CD4-positive, alpha-beta T cell treated with Interleukin-10 for 1 hour (primary cell): ENCODE data around the gene SLC22A12.

Source experiments
- DNase-seq: peaks from one replicate; pipeline ENCODE4 v3.0.0-alpha.2; 2020

SLC22A12 gene

DNA sequence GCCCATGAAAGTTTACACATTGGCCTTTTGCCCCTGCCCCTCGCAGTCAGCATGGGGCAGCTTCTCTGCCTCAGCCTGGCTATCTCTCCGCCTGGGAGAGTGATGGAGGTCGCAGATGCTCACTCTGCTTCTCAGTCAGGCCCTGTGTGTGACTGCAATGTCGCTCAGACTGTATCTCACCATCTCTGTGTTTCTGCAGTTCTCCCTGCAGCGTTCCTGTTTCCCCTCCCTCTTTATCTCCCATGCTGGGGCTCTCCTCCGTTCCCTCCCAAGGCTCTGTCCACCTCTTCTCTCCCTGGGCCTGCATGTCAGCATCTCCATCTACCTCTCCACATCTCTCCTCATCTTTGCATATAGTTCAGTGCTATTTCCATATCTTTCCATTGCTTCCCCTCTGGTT, 38.1 kb downstream of the SLC22A12 start:
- DNase-seq, result no peak

GRCh38 chr11:64629796-64630562, 39.0 kb downstream of the SLC22A12 start:
- DNase-seq, result no peak

- DNase-seq, result no peak
These were observed 40.7 kb downstream of the SLC22A12 start for GRCh38 chr11:64631675-64632074.

- no peak for DNase-seq
These were observed 41.2 kb downstream of the SLC22A12 start for GRCh38 chr11:64632237-64632636.

DNA sequence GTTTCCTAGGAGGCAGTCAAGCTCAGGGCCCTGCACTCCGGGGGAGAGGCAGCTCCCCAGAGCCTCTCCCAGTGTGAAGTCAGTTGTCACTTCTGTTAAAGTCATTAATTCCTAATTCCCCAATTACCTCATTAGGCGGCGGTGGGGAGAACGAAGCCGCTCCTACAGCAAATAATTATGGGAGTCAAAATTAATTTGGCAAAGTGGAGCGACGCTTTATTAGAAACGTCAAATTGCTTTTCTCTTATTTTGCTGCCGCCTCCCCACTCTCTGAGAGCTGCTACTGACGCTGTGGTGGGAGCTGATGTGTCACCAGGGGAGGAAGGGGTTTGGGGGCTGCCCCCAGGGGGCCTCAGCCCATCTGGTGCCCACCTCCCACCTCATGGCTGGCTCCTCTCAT, 41.6 kb downstream of the SLC22A12 start:
- no peak for DNase-seq

- DNase-seq, result no peak
These were observed 42.6 kb downstream of the SLC22A12 start for GRCh38 chr11:64633555-64634159.

- no peak for DNase-seq
These were observed 46.5 kb downstream of the SLC22A12 start for GRCh38 chr11:64637334-64638017.

DNA sequence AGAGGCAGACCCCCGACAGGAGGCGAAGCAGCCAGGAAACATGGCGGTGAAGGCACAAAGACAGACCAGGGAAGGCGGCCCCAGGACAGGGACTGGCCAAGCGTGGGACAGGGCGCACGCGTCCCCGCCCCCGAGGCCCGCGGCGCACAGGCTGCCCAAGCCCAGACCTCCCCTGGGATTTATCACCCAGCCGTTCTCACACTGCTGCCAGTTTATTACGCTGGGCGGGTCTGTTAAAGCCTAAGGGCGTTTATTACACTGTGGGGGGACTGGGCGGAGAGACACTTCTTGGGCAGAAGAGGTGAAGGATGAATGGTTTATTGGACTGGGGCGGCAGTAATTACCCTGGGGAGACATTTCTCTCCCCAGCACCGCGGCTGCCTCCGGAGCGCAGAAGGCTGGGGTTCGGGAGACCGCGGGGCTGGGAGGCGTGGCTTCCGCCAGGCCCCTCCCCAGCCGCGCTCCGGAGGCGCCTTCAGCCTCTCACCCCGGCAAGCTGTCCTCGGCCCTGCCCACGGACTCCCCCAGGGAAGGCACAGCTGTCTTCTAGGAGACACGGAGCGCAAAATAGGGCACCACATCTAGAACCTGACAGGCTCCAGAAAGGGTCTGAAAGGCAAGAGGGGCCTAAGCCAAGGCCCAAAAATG, 47.1 kb downstream of the SLC22A12 start:
- DNase-seq, result no peak

DNA sequence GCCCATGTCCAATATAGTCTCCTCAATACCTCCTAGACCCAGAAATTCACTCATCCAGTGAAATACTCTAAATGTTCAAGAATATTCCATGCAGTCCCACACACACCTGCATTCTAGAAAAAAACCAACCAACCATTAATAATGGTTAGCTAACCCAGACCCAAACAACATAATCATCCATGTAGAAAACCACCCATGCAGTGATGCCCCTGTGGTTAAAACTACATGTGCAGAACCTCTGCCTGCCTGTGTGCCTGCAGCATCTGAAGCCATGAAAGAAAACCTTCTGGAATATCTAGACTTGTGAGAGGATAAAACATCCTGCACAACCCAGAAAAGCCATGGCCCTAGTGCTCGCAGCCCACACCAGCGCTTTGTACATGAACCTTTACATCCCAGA, 47.8 kb downstream of the SLC22A12 start:
- DNase-seq, result no peak

DNA sequence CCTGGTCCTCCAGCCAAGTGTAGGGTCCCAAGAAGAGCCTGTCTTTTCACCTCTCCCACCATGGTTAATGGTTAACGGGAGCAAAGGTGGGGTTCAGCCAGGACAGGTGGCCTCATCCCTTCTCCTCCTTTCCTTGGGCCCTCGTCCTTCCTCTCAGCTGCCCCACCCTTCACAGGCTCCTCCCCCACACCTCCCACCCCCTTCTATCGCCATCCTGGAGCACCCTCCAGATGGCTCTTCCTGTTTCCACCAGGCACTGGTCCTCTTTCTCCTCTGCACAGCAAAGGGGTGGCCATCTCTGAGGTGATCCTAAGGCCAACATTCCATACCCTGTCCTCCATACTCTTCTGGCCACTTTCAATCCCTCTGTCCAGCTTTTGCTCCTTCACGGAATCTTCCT, 48.9 kb downstream of the SLC22A12 start:
- no peak for DNase-seq

- no peak for DNase-seq
These were observed 50.8 kb downstream of the SLC22A12 start for GRCh38 chr11:64641596-64642417.

DNA sequence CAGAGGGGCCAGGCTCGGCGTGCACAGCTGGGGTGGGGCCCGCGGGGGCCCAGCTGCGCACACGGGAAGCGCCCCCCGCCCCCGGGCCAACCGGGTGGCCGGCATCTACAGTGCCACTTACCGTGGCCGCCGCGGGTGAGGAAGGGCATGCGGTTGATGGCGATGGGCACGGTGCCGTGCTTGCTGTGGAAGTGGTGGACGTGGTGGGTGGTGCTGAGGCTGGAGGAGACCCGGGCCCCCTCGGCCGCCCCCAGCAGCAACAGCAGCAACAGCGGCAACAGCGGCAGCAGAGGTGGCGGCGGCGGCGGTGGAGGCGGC, 51.4 kb downstream of the SLC22A12 start:
- no peak for DNase-seq

DNA sequence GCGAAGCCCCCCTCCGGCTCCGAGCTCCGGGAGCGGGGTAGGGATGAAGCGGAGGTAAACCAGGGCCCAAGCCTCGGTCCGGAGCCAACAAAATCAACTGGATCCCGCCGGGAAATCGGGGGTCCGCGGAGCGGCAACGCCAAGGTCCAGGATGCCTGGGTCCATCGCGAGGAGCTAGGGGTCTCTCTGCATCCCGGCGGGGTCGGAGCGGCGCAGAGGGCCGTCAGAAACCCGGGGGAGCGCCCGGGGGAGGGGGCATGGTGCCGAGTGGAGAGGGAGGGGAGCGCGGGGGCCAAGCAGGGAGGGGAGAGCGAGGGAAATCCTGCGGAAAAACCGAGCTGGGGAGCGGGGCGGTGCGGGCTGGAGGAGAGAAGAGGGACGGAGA, 51.8 kb downstream of the SLC22A12 start:
- DNase-seq, result no peak

- DNase-seq, result no peak
These were observed 52.3 kb downstream of the SLC22A12 start for GRCh38 chr11:64643256-64643881.

DNA sequence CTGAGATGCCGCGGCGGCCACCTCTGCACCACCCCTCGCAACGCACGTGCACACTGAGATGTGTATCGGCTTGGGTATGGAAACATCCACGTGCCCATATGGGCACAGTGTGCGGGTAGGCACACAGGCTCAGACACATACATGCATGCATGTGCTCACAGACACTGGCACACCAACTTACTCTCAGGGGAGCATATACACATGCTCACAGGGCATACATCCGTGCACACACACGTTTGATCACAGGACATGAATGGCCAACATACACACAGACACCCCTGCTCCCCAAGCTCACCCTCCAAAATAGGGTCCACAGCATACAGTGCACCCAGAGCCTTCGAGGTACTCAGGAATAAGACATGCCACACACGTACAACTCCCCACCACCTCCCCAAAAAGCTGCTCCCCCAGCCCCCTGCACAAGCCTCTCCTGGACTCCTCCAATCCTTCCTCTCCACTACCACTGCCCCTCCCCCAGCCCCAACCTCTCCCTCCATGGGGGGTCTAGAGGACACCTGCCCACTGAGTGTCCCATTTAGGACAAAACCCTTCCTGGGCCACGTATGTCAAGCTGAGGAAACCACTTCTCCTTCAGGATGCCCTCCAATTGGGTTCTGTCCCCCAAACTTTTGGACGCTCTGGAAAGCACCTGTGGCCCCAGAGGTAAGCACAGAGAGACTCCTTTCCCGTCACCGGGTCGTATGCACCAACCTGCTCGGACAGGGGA, 53.1 kb downstream of the SLC22A12 start:
- DNase-seq, result no peak

DNA sequence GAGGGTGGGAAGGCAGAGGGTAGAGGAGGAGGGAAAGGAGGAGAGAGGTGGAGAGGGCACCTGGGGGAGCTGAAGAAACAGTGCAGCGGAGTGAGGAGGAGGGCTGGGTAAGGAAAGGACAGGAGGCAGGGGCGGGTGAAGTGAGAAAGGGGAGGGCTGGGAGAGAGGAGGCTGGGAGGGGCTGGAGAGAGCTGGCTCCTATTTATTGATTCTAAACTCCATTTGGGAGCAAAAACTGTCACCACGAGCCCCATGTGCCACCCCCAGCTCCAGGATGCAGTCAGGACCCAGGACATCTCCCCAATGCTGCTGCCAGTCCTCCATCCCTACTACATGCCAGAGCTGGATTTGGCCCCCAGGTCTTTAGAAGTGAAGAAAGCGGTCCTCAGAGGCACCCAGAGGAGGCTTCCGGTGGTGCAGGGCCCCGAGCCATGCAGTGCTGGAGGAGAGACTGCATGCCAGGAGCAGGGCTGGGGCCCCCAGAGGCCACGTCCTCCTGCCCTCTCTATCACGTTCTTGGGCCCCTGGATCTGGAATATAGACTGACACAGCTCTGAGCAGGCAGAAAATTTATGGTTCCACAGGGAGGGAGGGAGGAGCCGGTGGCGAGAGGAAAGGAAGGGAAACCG, 53.7 kb downstream of the SLC22A12 start:
- DNase-seq, result no peak

DNA sequence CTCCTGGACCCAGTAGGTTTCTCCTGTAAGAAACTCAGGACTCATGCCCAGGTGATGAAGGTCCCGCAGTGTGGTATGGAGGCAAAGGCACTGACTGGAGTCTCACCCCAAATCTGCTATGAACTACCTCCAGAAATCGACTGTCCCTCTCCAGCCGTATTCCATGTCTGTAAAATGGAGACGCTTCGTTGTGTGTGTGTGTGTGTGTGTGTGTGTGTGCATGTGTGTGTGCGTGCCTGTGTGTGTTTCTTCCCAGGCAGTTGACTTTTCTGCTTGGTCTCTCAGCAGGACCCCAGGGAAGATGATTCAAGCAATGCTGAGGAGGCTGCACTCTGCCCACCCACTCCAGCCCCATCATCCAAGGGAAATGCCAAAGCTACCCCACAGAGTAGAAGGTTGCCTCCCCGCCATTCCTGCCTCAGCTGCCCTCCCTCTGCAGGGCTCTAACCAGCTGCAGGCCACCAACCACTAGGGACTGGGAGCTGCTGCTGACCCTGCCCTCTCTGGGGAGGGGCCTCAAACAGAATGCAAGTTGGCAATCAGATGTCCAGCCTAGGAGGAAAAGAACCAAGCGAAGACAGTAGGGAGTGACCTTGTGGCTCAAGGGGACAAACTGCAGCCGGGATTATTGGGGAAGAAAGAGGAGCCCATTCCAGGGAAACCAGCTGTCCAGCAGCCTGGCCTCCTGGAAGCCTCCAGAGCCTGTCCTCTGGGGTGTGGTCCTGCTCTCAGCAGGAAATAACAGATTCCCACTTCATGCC, 56.2 kb downstream of the SLC22A12 start:
- no peak for DNase-seq

- no peak for DNase-seq
These were observed 57.5 kb downstream of the SLC22A12 start for GRCh38 chr11:64648551-64648950.

DNA sequence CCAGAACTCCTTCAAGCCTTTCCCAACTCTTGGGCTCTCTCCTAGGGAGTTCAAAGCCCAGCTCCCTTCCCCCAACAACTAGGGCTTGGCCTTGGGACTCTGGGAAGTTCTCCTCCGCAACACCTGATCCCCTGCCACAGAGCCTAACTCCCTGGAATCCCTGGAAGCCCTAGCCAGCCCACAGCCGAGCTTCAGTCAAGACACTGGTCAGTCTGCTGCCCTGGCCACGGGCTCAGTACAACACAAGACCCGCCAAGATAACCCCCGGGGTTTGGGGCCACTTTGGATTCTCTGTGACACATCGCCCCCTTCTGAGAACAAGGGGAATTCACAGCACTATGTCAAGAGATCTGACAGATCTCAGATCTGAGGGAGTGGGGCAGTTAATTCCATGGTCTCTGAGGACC, 58.3 kb downstream of the SLC22A12 start:
- no peak for DNase-seq

DNA sequence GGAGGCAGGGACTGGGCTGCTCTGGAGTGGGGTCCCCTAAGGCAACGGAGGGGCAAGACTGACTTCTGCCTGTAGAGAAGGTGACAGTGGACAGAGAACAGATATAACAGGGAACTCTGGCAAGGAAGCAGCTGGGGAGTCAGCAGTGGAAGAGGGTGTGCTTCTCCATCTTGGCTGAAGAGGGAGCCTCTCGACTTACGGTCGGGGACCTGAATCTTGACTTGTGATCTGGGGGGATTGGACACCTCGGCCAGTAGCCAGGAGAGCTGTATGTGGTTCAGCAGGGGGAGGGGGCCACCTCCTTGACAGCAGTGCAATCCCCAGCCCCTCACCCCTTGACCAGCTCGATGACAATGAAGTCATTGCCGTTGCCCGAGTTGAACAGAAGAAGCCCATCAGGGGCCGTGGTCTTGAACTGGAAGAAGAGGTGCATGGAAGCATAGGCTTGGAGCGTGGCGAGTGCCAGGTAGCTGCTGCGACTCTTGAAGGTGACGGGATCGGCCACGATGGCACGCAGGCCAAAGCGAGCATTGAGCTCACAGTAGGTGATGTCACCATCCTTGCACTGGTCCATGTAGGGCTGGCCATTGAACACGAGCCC, 60.0 kb downstream of the SLC22A12 start:
- DNase-seq, result no peak
